Ovary (tissue), 3 donors: ENCODE results near the gene ALX4.

ENCODE experiments used
- CTCF ChIP-seq, 3 donors: fragments of 450-650 bp in 2 of 3; fragments of 200-600 bp in 1 of 3; IDR thresholded peaks; one replicate each; pipeline versions ENCODE4 v1.5.1 to v1.8.0; 2016 to 2022; ENCODE audit warnings: antibody characterized with exemption in 3 of 3, mild to moderate bottlenecking in 1 of 3
- EP300 ChIP-seq: sonication (generic); formaldehyde crosslinking; IDR thresholded peaks from one replicate; pipeline ENCODE4 v1.6.1; 2017; ENCODE audit warnings: antibody characterized with exemption
- POLR2A ChIP-seq: fragments of 450-650 bp; IDR thresholded peaks from one replicate; pipeline ENCODE4 v1.6.1; 2017; ENCODE audit warnings: antibody characterized with exemption, mild to moderate bottlenecking, moderate library complexity
- donor health status: DM: no; HTN: no; CAD: no.

GRCh38 chr11:44306918-44307244 is 3.1 kb downstream of the ALX4 start:
- TF ChIP-seq POLR2A: no peak
- TF ChIP-seq CTCF (IDR thresholded peaks at IDR 0.05): no peak
- TF ChIP-seq EP300: no peak
